Iris pigment epithelial cell (primary cell): ENCODE measurements around the gene GRAMD4.

ENCODE experiments used
- DNase-seq: peaks from one replicate; pipeline ENCODE4 v3.0.0-alpha.2; 2011; ENCODE audit warnings: low read depth

Gene GRAMD4

GRCh38 chr22:46721501-46722085, 101.4 kb downstream of the GRAMD4 start:
- DNase-seq: no peak

- no peak for DNase-seq
These were observed 103.7 kb downstream of the GRAMD4 start for GRCh38 chr22:46723882-46724281.

DNA sequence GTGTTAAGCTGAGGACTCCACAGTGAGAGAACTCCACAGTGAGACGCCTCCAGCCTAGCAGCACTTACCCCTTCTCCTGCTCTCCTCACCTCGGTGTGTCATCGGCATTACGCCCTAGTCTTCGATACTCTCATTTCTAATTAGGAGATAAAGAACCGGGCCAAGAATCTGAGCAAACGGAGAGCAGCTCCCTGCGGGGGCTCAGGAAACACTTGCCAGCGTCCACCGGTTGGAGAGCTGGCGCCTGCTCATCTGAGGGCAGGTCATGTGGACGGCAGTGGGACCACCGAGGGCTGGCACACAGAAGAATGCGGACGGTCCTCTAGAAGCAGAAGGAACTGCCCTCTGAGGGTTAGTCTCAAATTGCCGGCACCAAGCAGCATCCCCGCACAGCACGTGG, 104.9 kb downstream of the GRAMD4 start:
- no peak for DNase-seq

DNA sequence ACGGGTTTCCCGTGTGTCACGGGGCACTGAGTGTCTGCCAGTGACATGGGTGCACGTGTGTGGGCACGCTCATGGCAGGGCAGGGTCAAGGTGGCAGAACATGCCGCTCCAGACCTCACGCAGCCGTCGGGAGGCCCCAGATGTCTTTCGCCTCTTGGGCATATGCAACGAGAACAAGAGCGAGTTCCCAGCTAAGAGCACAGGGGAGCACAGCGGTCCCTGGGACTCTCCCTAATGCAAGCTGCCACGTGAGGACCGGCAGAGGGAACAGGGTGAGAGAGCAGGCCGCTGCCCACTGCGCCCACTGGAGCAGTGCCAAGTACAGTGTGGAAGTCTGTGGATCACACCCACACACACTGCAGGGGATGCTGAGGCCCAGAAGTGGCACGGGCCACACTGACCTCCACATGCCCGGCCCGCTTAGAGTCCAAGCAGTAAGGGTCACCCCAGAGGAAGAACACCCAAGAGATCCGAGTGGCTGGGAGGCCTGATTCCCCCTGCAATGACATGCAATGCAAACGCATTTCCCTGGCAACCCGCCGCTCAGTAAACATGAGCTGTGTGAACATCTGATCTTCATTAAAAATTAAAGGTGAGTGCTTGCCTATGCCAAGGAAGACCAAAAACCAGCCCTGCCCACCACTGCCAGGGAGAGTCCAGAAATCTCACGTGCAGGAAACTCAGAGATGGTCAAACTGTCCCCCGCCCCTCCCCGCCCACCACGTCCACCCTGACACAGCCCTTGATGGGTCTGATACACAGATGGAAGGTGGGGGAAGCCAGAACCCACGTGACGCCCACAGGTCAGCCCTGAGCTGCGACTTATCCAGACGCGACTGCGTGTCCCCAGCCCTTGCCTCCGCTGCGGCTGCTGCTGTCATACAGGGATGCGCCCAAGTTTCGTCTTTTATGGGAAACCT, 106.1 kb downstream of the GRAMD4 start:
- peak; percentile 39 for DNase-seq

DNA sequence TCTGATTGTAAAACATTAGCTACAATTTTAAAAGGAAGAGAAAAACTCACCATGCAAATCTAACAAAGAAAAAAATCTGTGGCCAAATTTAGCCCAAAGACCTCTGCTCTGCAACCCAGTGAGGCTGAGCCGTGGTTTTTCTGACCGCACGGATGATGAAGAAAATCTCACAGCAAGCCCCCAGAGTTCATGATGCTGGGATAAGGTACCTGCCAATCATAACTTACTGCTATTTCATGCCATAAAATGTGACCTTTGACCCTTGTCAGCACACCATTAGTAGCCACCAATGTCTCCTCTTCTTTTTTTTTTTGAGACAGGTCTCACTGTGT, 106.8 kb downstream of the GRAMD4 start:
- no peak for DNase-seq

- no peak for DNase-seq
These were observed 107.7 kb downstream of the GRAMD4 start for GRCh38 chr22:46727813-46728364.

DNA sequence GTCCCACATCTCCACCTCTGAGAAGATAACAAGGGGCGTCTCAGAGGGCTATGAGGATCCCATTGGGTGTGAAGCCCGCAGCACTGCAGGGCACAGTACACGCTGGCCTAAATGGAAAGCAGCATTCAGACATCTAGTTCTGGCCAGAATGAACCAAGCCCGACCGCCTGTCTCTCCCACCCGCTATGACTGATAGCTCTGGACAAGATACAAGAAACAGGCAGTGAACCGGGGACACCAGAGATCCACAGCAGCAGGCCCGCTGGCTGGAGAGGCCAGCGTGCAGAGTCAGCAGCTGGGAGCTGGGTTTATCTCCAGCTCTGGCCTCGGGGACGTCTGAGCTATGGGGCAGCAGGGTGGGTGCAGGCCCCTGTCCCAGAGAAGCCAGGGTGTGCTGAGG, 108.3 kb downstream of the GRAMD4 start:
- DNase-seq: no peak
